Measurements from ENCODE around the gene TMEM116. TPM values are rescaled to one million over a fixed set of nuclear protein-coding genes. Genes with fewer than 3 reads are reported as not detected.
"Not testable (repeated sequence)": the region's sequence is repeated elsewhere in the genome, so short reads cannot be mapped to it uniquely, and the experiment has no call there.

TMEM116 gene
- total RNA-seq, result 3.3 and 5.3 TPM in 2 replicates

- peak; percentile 62 for DNase-seq (ENCODE audit: low read depth)
- H3K4me3 ChIP-seq (ENCODE audit: low read depth, low read length), result peak within 1 kb of the TSS; percentile 73
- peak; percentile 43 for TF ChIP-seq CTCF (conservative IDR thresholded peaks at IDR 0.05; ENCODE audit: low read depth, low read length)
Measured at GRCh38 chr12:112012775-112013600, at the start of gene TMEM116, which contains the start of gene ERP29. TMEM116 (minus strand) TSS chr12:112013165; CDS start chr12:112005270, 7,895 bp downstream. ERP29 (plus strand) TSS chr12:112013426; CDS start chr12:112013466, 40 bp downstream.

GRCh38 chr12:112061137-112061536, 48.2 kb upstream of the TMEM116 start:
- H3K4me3 ChIP-seq (ENCODE audit: low read depth, low read length), result no peak overlapping the region
- no peak for TF ChIP-seq CTCF (conservative IDR thresholded peaks at IDR 0.05; ENCODE audit: low read depth, low read length)
- DNase-seq (ENCODE audit: low read depth), result no peak

GRCh38 chr12:112049351-112049750, 36.4 kb upstream of the TMEM116 start:
- TF ChIP-seq CTCF (conservative IDR thresholded peaks at IDR 0.05; ENCODE audit: low read depth, low read length), result no peak
- DNase-seq (ENCODE audit: low read depth), result no peak

GRCh38 chr12:112046003-112046402, 33.0 kb upstream of the TMEM116 start:
- DNase-seq (ENCODE audit: low read depth), result no peak
- TF ChIP-seq CTCF (conservative IDR thresholded peaks at IDR 0.05; ENCODE audit: low read depth, low read length), result no peak
- H3K4me3 ChIP-seq (ENCODE audit: low read depth, low read length), result no peak overlapping the region

More at GRCh38 chr12:112049351-112049750, 36.4 kb upstream of the TMEM116 start:
- no peak overlapping the region for H3K4me3 ChIP-seq (ENCODE audit: low read depth, low read length)

GRCh38 chr12:112036614-112037013, 23.6 kb upstream of the TMEM116 start:
- H3K4me3 ChIP-seq (ENCODE audit: low read depth, low read length); DNase-seq (ENCODE audit: low read depth): not testable (repeated sequence)

- DNase-seq (ENCODE audit: low read depth), result no peak
- no peak for TF ChIP-seq CTCF (conservative IDR thresholded peaks at IDR 0.05; ENCODE audit: low read depth, low read length)
- H3K4me3 ChIP-seq (ENCODE audit: low read depth, low read length), result no peak overlapping the region
Measured at GRCh38 chr12:112035219-112035785, 22.3 kb upstream of the TMEM116 start.

- no peak for TF ChIP-seq CTCF (conservative IDR thresholded peaks at IDR 0.05; ENCODE audit: low read depth, low read length)
- no peak for DNase-seq (ENCODE audit: low read depth)
- H3K4me3 ChIP-seq (ENCODE audit: low read depth, low read length), result no peak overlapping the region
Measured at GRCh38 chr12:112032292-112032691, 19.3 kb upstream of the TMEM116 start.

Measured in epithelial cell of proximal tubule (primary cell).